Measurements from ENCODE around the gene PACRGL.
"Not testable (repeated sequence)": the region's sequence is repeated elsewhere in the genome, so short reads cannot be mapped to it uniquely, and the experiment has no call there.

Gene PACRGL

DNA sequence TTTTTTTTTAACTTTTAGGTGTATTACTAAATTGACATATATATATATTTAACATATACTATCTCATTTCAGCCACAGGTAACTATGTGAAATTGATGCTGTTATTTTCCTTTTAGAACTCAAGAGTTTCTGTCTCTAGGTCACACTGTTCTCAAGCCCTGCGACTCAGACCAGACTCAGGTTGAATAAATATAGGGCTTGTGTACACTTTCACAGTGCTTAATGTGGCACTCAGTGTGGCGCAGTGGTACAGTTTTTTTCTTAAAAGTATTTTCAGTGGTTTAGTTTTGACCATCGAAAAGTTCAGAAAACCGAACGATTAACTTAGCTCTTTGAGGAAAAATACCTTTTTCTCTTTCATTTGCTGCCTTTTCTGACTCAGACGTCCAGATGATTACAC is 24.7 kb downstream of the PACRGL start:
- no peak for FAIRE-seq

GRCh38 chr4:20735931-20736330 is 35.7 kb downstream of the PACRGL start:
- FAIRE-seq = no peak

- not testable (repeated sequence) for FAIRE-seq
Measured at GRCh38 chr4:20746000-20746399, 45.7 kb downstream of the PACRGL start.

DNA sequence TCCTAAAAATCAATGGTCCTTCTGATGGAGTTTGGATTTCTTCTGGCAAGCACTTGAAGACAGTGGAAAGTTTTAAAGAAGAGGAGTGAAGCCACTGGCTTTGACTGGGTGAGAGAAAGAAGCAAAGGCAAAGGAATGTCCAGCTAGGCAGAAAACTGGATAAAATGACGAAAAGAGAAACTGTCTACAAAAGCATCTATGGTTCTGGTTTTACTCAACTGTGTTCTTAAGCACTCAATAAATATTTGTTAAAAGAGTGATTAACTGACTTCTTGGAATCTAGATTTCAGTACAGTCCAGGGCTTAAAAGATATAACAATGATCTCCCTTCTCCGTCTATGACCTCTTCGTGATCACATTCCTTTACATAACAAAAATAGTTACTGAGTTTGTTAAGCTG is 52.4 kb downstream of the PACRGL start:
- no peak for FAIRE-seq

DNA sequence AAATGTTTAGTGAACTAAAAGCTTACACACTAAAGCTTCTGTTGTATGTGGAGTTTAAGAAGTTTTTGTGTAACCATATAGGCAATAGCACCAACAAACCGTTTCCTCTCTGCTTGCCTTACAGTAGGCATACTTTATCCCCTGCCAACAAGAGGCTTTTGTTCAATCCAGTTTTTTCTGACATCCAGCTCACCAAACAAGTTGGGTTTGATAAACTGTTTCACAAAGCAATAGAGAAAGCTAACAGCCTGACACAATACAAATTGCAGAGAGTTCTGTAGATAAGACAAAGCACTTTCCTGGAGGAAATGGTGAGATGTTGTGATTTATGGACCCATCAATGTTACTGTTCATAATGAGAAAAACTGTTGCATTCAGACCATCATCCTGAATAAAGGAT is 53.8 kb downstream of the PACRGL start:
- no peak for FAIRE-seq

GRCh38 chr4:20760053-20760452 is 59.8 kb downstream of the PACRGL start:
- FAIRE-seq = no peak

- FAIRE-seq = no peak
Measured at GRCh38 chr4:20761382-20761781, 61.1 kb downstream of the PACRGL start.

- no peak for FAIRE-seq
Measured at GRCh38 chr4:20761826-20762225, 61.6 kb downstream of the PACRGL start.

DNA sequence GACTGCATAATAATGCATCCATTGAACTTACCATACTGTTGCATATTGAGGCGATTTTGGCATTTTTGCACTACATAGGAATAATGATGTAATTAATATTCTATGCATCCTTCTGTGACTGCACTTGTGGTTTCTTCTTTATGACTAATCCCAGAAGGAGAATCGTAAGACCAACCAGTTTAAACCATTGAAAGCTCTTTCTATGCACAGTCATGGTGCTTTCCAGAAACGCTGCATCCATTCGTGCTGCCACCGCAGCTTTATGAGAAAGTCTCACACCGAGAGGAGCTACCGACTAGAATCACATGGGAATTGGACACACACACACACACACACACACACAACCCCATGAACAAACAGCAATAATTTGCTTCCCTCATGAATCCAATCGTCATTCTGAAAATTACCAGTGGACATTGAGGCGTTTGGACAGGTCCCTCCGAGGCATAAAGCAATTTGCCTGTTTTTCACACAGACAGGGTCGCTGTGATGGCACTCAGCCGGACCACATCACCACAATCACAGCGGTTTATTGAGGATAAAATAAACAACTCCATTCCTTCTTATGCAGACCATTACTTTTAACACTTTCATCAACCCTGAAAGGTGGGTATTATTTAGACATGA is 64.2 kb downstream of the PACRGL start:
- no peak for FAIRE-seq

DNA sequence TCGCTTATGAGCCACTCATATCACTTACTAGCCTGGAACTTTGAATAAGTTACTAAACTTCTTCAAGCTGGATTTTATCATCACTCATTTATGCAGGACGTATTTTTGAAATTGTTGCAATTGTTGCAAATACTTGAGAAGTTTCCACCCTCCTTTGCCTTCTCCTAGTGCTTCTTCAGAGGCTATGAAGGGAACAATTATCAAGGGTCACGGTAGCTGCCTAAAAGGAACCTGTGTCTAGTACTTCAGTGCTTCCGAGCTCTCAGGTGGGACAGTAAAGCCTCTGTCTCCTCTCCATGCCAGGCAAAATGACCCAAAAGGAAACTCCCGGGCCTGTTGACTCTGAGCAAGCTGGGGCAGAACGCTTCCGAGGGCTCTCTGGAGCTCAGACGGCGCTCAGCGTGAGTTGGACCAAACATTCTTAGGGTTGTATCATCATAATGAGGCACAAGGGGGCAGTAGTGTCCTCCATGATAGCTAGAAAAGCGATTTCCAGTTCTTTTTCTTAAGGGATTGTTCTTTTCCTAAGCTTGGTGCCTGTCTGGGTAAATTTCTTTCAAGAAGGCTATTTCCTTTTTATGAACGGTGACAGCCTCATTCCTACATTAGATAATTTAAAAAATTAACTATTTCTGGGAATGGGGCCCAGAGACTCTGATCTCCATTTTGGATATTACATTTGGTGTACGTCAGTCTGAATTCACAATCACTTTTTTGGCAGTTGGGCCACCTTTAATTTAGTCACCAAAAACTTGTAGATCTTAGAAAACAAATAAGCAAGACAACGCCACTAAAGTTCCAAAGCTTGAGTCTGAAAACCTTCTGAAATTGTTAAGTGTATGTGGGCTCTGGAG is 73.1 kb downstream of the PACRGL start:
- FAIRE-seq = peak; percentile 84

- FAIRE-seq = no peak
Measured at GRCh38 chr4:20778896-20779295, 78.6 kb downstream of the PACRGL start.

DNA sequence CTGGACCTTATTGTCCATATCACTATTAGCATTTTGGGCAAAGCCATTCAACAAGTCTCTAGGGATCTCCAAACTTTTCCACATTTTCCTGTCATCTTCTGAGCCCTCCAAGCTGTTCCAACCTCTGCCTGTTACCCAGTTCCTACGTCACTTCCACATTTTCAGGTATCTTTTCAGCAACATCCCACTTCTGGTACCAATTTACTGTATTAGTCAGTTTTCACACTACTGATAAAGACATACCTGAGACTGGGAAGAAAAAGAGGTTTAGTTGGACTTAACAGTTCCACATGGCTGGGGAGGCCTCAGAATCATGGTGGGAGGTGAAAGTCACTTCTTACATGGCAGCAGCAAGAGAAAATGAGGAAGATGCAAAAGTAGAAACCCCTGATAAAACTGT is 82.9 kb downstream of the PACRGL start:
- FAIRE-seq = not testable (repeated sequence)

- no peak for FAIRE-seq
Measured at GRCh38 chr4:20787940-20788665, 87.8 kb downstream of the PACRGL start.
